H9 (cell line): ENCODE results near the gene OR8D2. TPM values are rescaled to one million over a fixed set of nuclear protein-coding genes. Genes with fewer than 3 reads are reported as not detected.
A peak's percentile ranks its signal among the peaks of the same experiment; 100 is the strongest.

Experiments used
- DNase-seq: peaks from one replicate; pipeline ENCODE4 v3.0.0-alpha.2; 2017
- H2AFZ ChIP-seq: one replicate; pipeline ENCODE4 v1.6.1; 2013; ENCODE audit warnings: mild to moderate bottlenecking, low read length, control low read depth, moderate library complexity
- H2AK5ac ChIP-seq: 2 replicates; pipeline ENCODE4 v1.6.1; 2013; ENCODE audit warnings: low read length, control low read depth, mixed read lengths; ENCODE audit not compliant: insufficient read length
- H2BK120ac ChIP-seq: one replicate; pipeline ENCODE4 v1.6.1; 2013; ENCODE audit warnings: low read depth, mild to moderate bottlenecking, low read length, control low read depth, inconsistent platforms; ENCODE audit not compliant: poor library complexity, severe bottlenecking
- H2BK12ac ChIP-seq: 2 replicates; pipeline ENCODE4 v1.6.1; 2013; ENCODE audit warnings: low read length, control low read depth, mixed read lengths, low read depth; ENCODE audit not compliant: insufficient read length
- H2BK15ac ChIP-seq: 2 replicates; pipeline ENCODE4 v1.6.1; 2013; ENCODE audit warnings: low read depth, low read length, control low read depth
- H2BK20ac ChIP-seq: one replicate; pipeline ENCODE4 v1.6.1; 2013; ENCODE audit warnings: low read depth, mild to moderate bottlenecking, low read length, control low read depth, inconsistent platforms; ENCODE audit not compliant: poor library complexity, severe bottlenecking
- H2BK5ac ChIP-seq: 2 replicates; pipeline ENCODE4 v1.6.1; 2013; ENCODE audit warnings: low read length, control low read depth, mixed read lengths; ENCODE audit not compliant: insufficient read length
- H3K14ac ChIP-seq: 2 replicates; pipeline ENCODE4 v1.6.1; 2013; ENCODE audit warnings: low read length, control low read depth; ENCODE audit not compliant: insufficient read depth
- H3K18ac ChIP-seq: 2 replicates; pipeline ENCODE4 v1.6.1; 2013; ENCODE audit warnings: low read depth, mild to moderate bottlenecking, mixed read lengths, low read length, control low read depth; ENCODE audit not compliant: insufficient read length
- H3K23ac ChIP-seq: 2 replicates; pipeline ENCODE4 v1.6.1; 2013; ENCODE audit warnings: low read length, control low read depth, mixed read lengths, low read depth; ENCODE audit not compliant: insufficient read length
- H3K23me2 ChIP-seq: 2 replicates; pipeline ENCODE4 v1.6.1; 2013; ENCODE audit warnings: low read depth, mild to moderate bottlenecking, mixed read lengths, low read length, control low read depth; ENCODE audit not compliant: insufficient read length, poor library complexity, severe bottlenecking
- H3K27ac ChIP-seq: 2 replicates; pipeline ENCODE4 v1.5.1; 2013; ENCODE audit warnings: low read length, control low read depth, mixed read lengths, low read depth; ENCODE audit not compliant: insufficient read length
- H3K27me3 ChIP-seq: 2 replicates; pipeline ENCODE4 v1.6.1; 2013; ENCODE audit warnings: low read length, control low read depth, inconsistent platforms; ENCODE audit not compliant: insufficient read depth
- H3K4ac ChIP-seq: 2 replicates; pipeline ENCODE4 v1.6.1; 2013; ENCODE audit warnings: low read depth, mild to moderate bottlenecking, control low read depth, inconsistent platforms, low read length, moderate library complexity
- H3K4me1 ChIP-seq: 2 replicates; pipeline ENCODE4 v1.6.1; 2013; ENCODE audit warnings: low read length, control low read depth, inconsistent platforms; ENCODE audit not compliant: insufficient read depth
- H3K4me2 ChIP-seq: 2 replicates; pipeline ENCODE4 v1.6.1; 2013; ENCODE audit warnings: low read length, control low read depth, mixed read lengths; ENCODE audit not compliant: insufficient read length, insufficient read depth
- H3K56ac ChIP-seq: 2 replicates; pipeline ENCODE4 v1.6.1; 2013; ENCODE audit warnings: low read depth, mild to moderate bottlenecking, mixed read lengths, low read length, control low read depth; ENCODE audit not compliant: insufficient read length
- H3K79me1 ChIP-seq: 2 replicates; pipeline ENCODE4 v1.6.1; 2013; ENCODE audit warnings: low read depth, mild to moderate bottlenecking, moderate library complexity, low read length, control low read depth, inconsistent platforms; ENCODE audit not compliant: insufficient read depth, poor library complexity, severe bottlenecking
- H3K79me2 ChIP-seq: 2 replicates; pipeline ENCODE4 v1.6.1; 2013; ENCODE audit warnings: low read length, control low read depth, inconsistent platforms; ENCODE audit not compliant: insufficient read depth
- H3K9ac ChIP-seq: 2 replicates; pipeline ENCODE4 v1.6.1; 2013; ENCODE audit warnings: low read length, control low read depth, mixed read lengths; ENCODE audit not compliant: insufficient read length; ENCODE audit errors: extremely low read depth
- H3K9me3 ChIP-seq: one replicate; pipeline ENCODE4 v1.6.1; 2013; ENCODE audit warnings: low read depth, low read length, inconsistent platforms; ENCODE audit not compliant: control insufficient read depth
- H3T11ph ChIP-seq: one replicate; pipeline ENCODE4 v1.6.1; 2013; ENCODE audit warnings: mild to moderate bottlenecking, low read length, control low read depth, inconsistent platforms
- H4K20me1 ChIP-seq: one replicate; pipeline ENCODE4 v1.6.1; 2013; ENCODE audit not compliant: control insufficient read depth, insufficient read length, insufficient read depth
- H4K5ac ChIP-seq: 2 replicates; pipeline ENCODE4 v1.6.1; 2013; ENCODE audit warnings: low read depth, mild to moderate bottlenecking, mixed read lengths, low read length, control low read depth; ENCODE audit not compliant: insufficient read length
- H4K8ac ChIP-seq: replicated peaks from 2 replicates; pipeline ENCODE4 v1.6.1; 2013; ENCODE audit warnings: low read length, control low read depth, mixed read lengths, low read depth; ENCODE audit not compliant: insufficient read length
- H4K91ac ChIP-seq: 2 replicates; pipeline ENCODE4 v1.6.1; 2013; ENCODE audit warnings: low read depth, mild to moderate bottlenecking, moderate library complexity, mixed read lengths, low read length, control low read depth; ENCODE audit not compliant: insufficient read length
- H3K27ac Mint-ChIP-seq, 3 experiments: 2 replicates in 2 of 3; 3 replicates in 1 of 3; pipeline ENCODE4 v1.8.0; 2020 to 2021; ENCODE audit warnings: mixed read lengths in 3 of 3, mild to moderate bottlenecking in 1 of 3, moderate library complexity in 1 of 3
- H3K27me3 Mint-ChIP-seq: 2 replicates; pipeline ENCODE4 v1.8.0; 2021; ENCODE audit warnings: low read depth, mild to moderate bottlenecking, moderate library complexity, mixed read lengths
- H3K36me3 Mint-ChIP-seq, 3 experiments: 2 replicates in 2 of 3; 3 replicates in 1 of 3; pipeline ENCODE4 v1.8.0; 2020 to 2021; ENCODE audit warnings: low read depth in 3 of 3, mixed read lengths in 3 of 3; ENCODE audit not compliant: insufficient read depth in 1 of 3
- H3K4me1 Mint-ChIP-seq, 2 experiments: 2 replicates each; pipeline ENCODE4 v1.8.0; 2020; ENCODE audit warnings: mixed read lengths in 2 of 2
- H3K4me3 Mint-ChIP-seq, 2 experiments: 2 replicates in 1 of 2; 3 replicates in 1 of 2; pipeline ENCODE4 v1.8.0; 2020 to 2021; ENCODE audit warnings: mild to moderate bottlenecking in 2 of 2, mixed read lengths in 2 of 2, moderate library complexity in 1 of 2
- H3K9me3 Mint-ChIP-seq, 2 experiments: 2 replicates in 1 of 2; 3 replicates in 1 of 2; pipeline ENCODE4 v1.8.0; 2020; ENCODE audit warnings: mild to moderate bottlenecking in 2 of 2, mixed read lengths in 2 of 2, moderate library complexity in 1 of 2
- CTCF ChIP-seq: fragments of 200-600 bp; sonication (generic); conservative IDR thresholded peaks from 3 replicates; pipeline ENCODE4 v1.8.0; 2021; ENCODE audit warnings: antibody characterized with exemption, mild to moderate bottlenecking
- WGBS: extraction: QIAGEN DNeasy Blood & Tissue Kit; methylation state at CpG from one replicate; pipeline ENCODE4 v1.1.7; 2013; ENCODE audit warnings: missing lambda C conversion rate, low lambda C conversion rate, mixed read lengths; ENCODE audit not compliant: insufficient read length; ENCODE audit errors: extremely low coverage; 5-methylcytosine and 5-hydroxymethylcytosine counted together
- total RNA-seq: library from RNA; stranded (reverse); gene quantifications from 2 replicates; pipeline ENCODE4 v1.2.1, GENCODE V29; 2021

The OR8D2 gene
- total RNA-seq, 1 experiment from 2014 or later = not detected

- no CpG with 5 or more reads among the region's 3 CpGs for WGBS
- no peak overlapping the region for H3K9ac ChIP-seq
- H3K4me1 ChIP-seq = peaks cover 5% of the 10 kb centered on the region
- H4K20me1 ChIP-seq = no peaks in the 10 kb centered on the region
- H3K23ac ChIP-seq = no peak overlapping the region
- H3K18ac ChIP-seq = no peak overlapping the region
- no peaks in the 10 kb centered on the region for H3K79me1 ChIP-seq
- no peak overlapping the region for H4K5ac ChIP-seq
- DNase-seq = no peak
- no peaks in the 10 kb centered on the region; the same call in 1 of the 2 replicates for H3K27me3 Mint-ChIP-seq
- TF ChIP-seq CTCF = no peak
- no peak overlapping the region for H3K14ac ChIP-seq
- no peak overlapping the region for H3T11ph ChIP-seq
- H4K8ac ChIP-seq = no peak overlapping the region
- H3K27ac Mint-ChIP-seq = peak overlapping the region; percentile 23 to 58 (median 57); a peak in 4 of 7 replicates
- H2BK12ac ChIP-seq = no peak overlapping the region
- no peak overlapping the region for H2AFZ ChIP-seq
- H3K36me3 Mint-ChIP-seq = no peaks in the 10 kb centered on the region
- H3K56ac ChIP-seq = no peak overlapping the region
- no peaks in the 10 kb centered on the region for H3K23me2 ChIP-seq
- H3K9me3 Mint-ChIP-seq = no peaks in the 10 kb centered on the region
- H3K27ac ChIP-seq = no peak overlapping the region
- no peak overlapping the region for H2BK15ac ChIP-seq
- no peaks in the 10 kb centered on the region for H3K79me2 ChIP-seq
- H3K4me2 ChIP-seq = no peak overlapping the region
- H3K4ac ChIP-seq = no peak overlapping the region
- no peaks in the 10 kb centered on the region for H3K9me3 ChIP-seq
- H2AK5ac ChIP-seq = no peak overlapping the region
- no peak overlapping the region for H2BK20ac ChIP-seq
- H2BK120ac ChIP-seq = no peak overlapping the region
- peaks cover 16 to 19% of the 10 kb centered on the region in 2 experiments for H3K4me1 Mint-ChIP-seq
- H3K4me3 Mint-ChIP-seq = no peak overlapping the region
- H3K27me3 ChIP-seq = no peaks in the 10 kb centered on the region; the same call in 1 of the 2 replicates
- H4K91ac ChIP-seq = no peak overlapping the region
- no peak overlapping the region for H2BK5ac ChIP-seq
These were observed 17.5 kb downstream of the OR8D2 start for GRCh38 chr11:124302347-124303125.
